SHP77 (cell line): ENCODE results near the gene STX8.
A peak's percentile ranks its signal among the peaks of the same experiment; 100 is the strongest.
"Not testable (repeated sequence)": the region's sequence is repeated elsewhere in the genome, so short reads cannot be mapped to it uniquely, and the experiment has no call there.

Experiments
- DNase-seq, 2 experiments: peaks; one replicate each; lab custom pipeline; 2025; lab: John Stamatoyannopoulos, UW

STX8 gene

DNA sequence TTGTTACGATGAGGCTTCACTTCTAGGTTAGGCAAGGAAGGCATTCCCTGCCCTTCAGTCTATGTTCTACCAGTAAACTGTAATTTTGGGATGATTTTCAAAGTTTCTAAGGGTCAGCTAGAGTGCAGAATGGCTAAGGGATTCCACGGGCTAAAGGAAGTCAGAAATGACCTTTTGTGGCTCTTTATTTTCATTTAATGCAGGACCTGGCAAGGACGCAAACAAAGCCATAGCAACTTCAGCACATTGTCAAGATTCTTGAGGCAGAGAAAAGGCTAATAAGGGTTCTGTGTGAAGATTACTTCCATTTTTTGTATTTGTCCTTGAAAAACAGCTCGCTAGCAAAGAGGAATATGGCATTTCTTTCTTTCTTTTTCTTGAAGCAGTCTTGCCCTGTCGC is 76.6 kb downstream of the STX8 start:
- DNase-seq, result no peak

DNA sequence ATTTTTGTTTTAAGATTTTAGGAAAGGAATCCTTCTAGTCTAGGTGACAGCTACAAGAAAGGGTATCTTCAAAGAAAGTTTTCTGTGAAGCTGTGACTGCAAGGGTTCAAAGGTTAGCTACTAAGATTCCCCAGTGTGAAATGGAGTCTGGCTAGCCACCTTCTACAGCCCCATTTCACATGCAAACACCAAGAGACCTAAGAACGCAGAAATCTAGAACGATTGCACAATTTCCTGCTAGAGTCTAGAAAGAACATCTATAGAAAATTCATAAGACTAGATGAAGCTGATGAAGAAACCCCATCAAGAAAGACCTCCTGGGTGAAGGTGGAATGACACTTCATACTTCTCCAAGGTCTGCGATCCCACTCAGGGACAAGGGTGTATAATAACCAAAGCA is 77.1 kb downstream of the STX8 start:
- no peak for DNase-seq

DNA sequence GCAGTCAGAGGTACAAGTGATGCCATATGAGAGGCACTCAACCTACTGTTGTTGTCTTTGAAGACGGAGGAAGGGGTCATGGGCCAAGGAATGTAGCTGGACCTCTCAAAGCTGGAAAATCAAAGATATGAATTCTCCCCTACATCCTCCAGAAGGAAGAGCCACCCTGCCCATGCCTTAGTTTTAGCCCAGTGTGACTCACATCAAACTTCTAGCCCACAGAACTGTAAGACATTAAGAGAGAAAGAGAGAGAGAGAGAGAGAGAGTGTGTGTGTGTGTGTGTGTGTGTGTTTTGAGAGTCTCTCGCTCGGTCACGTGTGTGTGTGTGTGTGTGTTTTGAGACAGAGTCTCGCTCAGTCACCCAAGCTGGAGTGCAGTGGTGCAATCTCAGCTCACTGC is 87.1 kb downstream of the STX8 start:
- no peak for DNase-seq

- DNase-seq, result no peak
These were observed 88.2 kb downstream of the STX8 start for GRCh38 chr17:9487406-9487805.

- DNase-seq, result no peak
These were observed 90.8 kb downstream of the STX8 start for GRCh38 chr17:9484789-9485188.

DNA sequence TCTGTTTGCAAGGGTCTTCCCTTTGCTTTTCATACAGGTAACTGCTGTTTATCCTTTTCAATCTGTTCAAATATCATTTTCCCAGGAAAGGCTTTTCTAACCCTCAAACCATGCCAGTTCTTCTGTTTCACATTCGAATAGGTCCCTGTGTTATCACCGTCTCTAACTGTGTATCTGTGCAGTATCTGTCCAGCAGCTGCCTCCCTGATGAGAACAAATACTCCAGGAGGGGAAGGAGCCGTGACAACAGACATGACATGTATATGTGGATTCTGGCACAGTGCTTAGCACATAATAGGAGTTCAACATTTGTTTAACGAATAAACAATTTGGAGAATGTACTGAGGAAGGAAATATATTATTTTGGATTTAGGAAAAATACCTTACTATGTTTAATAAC is 95.7 kb downstream of the STX8 start:
- peak; percentile 62 to 64 for DNase-seq

DNA sequence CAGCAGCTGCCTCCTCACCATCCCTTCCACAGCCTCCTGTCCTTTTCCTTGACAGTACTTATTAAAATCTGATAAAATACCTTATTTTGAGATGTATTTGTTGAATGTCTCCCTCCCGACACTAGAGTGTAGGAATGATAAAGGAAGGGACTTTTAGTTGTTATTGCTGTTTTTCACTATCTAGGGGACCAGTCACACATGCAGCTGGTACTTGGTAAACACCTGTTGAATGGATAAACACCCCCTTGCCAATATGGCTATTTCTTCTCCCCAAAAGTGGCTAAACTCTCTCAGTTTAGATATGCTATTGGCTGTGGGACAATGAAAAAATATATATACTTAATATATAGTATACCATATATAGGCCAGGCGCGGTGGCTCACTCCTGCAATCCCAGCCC is 96.7 kb downstream of the STX8 start:
- no peak for DNase-seq

- DNase-seq, result no peak
These were observed 100.4 kb downstream of the STX8 start for GRCh38 chr17:9475101-9475658.

GRCh38 chr17:9473711-9474110 is 101.9 kb downstream of the STX8 start:
- DNase-seq, result peak in 1 of 2 experiments; percentile 17

DNA sequence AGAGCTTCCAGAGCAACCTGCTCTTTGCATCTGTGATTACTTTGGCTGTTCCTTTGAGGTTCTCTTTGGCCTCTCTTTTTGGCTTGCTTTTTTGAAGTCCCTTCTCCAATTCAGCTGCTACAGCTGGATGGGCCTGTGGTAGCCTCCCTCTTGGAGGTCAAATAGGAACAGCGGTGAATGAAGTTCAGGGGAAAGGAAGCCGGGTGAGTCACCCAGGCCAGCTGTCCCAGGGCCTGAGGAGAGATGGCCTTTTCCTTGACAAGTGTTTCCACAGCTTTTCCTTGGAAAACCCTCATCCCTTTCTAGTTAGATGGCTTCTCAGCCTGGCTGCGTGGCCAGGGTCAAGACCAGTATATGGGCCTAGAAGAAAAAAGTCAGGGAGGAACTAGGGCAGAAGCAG is 103.1 kb downstream of the STX8 start:
- no peak for DNase-seq

GRCh38 chr17:9472094-9472493 is 103.5 kb downstream of the STX8 start:
- DNase-seq, result no peak

- DNase-seq, result no peak
These were observed 105.4 kb downstream of the STX8 start for GRCh38 chr17:9470171-9470570.

DNA sequence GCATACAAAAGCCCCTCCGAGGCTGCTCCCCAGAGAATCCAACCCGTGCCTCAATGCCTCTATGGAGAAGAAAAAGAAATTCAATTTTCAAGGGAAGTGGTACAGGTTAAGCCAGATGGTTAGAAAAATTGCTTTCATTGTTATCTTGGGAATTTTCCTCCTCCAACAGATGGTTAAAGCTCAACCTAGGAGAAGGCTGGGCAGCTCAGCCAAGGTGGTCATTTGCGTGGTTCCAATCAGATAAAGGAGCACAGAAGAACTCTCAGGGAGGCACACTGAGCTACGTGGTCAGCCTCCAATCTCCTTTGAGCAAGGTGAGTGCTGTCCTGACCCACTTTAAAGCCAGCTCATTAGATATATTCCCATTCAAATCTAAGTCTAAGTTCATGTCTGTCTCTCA is 106.7 kb downstream of the STX8 start:
- DNase-seq, result no peak

GRCh38 chr17:9468532-9468931 is 107.1 kb downstream of the STX8 start:
- no peak for DNase-seq

- no peak for DNase-seq
These were observed 108.1 kb downstream of the STX8 start for GRCh38 chr17:9467518-9467917.

- no peak for DNase-seq
These were observed 110.3 kb downstream of the STX8 start for GRCh38 chr17:9465210-9465921.

GRCh38 chr17:9457005-9457404 is 118.6 kb downstream of the STX8 start:
- no peak for DNase-seq

GRCh38 chr17:9456330-9456729 is 119.3 kb downstream of the STX8 start:
- DNase-seq, result no peak

- DNase-seq, result no peak
These were observed 123.7 kb downstream of the STX8 start for GRCh38 chr17:9451934-9452333.

DNA sequence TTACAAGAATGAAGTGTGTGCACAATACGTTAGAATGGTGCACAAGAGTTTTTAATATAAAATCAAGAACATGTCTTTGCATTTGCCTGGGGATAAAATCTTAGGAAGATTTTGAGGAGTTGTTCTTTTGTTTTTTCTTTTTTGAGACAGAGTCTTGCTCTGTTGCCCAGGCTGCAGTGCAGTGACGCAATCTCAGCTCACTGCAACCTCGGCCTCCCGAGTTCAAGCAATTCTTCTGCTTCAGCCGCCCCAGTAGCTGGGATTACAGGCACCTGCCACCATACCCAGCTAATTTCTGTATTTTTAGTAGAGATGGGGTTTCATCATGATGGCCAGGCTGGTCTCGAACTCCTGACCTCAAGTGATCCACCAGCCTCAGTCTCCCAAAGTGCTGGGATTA is 128.3 kb downstream of the STX8 start:
- not testable (repeated sequence) for DNase-seq

GRCh38 chr17:9446528-9446927 is 129.1 kb downstream of the STX8 start:
- no peak for DNase-seq

GRCh38 chr17:9445424-9445823 is 130.2 kb downstream of the STX8 start:
- DNase-seq, result no peak

DNA sequence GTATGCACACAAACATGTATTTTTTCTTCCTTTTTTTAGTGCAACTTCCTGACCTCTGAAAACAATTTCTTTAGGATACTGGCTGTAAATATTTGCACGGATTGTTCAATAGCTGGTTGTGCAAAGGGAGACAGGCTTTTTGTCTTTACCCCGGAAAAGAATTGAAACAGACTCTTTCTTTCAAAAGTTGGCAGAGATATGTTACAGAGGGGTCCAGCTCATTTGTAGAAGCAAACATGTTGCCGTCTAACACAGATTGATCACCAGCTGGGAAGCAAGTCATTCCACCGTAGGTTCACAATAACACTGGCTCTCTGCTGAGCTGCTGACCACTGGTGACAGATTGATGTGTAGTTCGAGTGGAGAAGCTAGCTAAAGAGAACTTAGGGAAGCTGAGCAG is 130.9 kb downstream of the STX8 start:
- no peak for DNase-seq

GRCh38 chr17:9443811-9444210 is 131.8 kb downstream of the STX8 start:
- DNase-seq, result no peak
